ENCODE data around the gene BSDC1. TPM values are rescaled to one million over a fixed set of nuclear protein-coding genes. Genes with fewer than 3 reads are reported as not detected.
A peak's percentile ranks its signal among the peaks of the same experiment; 100 is the strongest.

The BSDC1 gene
- total RNA-seq, 2 experiments from 2014 or later: 35.2 to 38.3 TPM

DNA sequence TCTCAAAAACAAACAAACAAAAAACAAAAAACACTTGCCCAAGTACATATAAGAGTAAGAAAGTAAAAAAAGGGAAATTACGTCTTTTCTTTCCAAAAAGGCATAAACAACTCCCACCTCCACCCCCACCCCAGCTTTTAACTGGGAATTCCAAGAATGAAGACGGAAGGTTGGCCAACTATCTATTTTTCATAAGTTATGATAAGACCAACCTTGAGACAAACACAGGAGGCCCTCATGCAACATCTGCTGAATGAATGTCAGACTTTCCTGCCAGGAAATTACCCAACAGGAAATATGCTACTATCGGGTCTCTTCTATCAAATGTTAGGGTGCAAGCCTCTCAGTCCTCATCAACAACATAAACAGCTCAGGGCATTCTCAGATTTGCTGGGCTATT lies 1.9 kb downstream of the BSDC1 start:
- intact Hi-C loops (cut with micrococcal nuclease): loop anchor here (10.0 kb wide), 1 partner anchor 262 kb away; the partner anchor contains the start of genes RBBP4 and ZBTB8OS
- Mint-ChIP-seq H3K27ac (peak overlapping the region; percentile 6), H3K36me3 (ENCODE audit: low read depth) (peaks cover 6% of the 10 kb centered on the region), H3K27me3 (ENCODE audit: low read depth) (no peaks in the 10 kb centered on the region), H3K4me3 (no peak overlapping the region), H3K4me1 (ENCODE audit: low read depth) (peaks cover 37% of the 10 kb centered on the region), H3K9me3 (peaks cover 2% of the 10 kb centered on the region)
- CTCF ChIA-PET: interaction anchor here (0.6 to 1.7 kb wide), 4 partner anchors 7 to 176 kb away, joined by 4 to 10 read pairs (median 5); no protein-coding TSS in a partner anchor
- DNase-seq: no peak

DNA sequence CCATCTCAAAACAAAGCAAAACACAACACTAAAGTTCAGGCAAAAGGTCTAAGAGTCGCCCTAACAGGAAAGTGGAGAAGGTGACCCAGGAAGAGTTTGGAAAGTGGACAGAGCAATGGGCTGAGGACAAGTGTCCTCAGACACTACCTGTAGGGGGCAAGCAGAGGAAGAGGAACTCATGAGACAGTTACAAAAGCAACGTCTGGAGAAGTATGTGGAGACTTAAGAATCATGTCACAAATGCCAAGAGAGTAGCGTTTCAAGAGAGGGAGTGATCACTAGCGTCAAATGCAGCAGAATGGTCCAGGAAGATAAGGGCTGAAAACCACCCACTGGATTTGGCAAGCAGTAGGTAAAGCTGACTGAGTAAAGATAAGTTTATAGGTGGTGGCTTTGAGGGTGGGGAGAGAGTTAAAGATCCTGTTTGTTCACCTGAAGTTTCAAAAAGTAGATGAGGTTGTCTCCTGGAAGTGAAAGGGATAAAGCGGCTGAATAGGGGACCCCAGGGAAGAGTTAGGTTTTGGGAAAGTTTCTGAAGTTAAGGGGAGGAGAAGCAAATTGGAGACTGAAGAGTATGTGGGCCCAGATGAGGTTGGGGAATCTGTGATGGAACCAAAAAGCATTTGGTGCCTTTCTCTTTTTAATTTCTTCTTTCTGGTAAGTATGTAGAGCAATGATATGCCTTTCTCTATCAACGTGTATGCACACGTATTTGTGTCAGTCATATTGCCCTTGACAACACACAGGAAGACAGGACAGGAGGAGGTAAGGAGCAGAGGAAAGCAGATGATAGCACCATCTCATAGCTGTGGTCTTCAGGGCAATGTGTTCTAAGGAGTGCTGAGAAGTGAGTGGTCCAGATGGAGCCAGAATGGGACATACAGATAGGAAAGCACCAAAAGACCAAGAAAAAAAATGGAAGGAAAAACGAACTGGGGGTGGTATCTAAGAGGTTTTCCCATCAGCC lies 3.1 kb downstream of the BSDC1 start:
- Mint-ChIP-seq H3K27me3 (ENCODE audit: low read depth) (no peaks in the 10 kb centered on the region), H3K36me3 (ENCODE audit: low read depth) (peaks cover 12% of the 10 kb centered on the region), H3K9me3 (no peaks in the 10 kb centered on the region), H3K4me1 (ENCODE audit: low read depth) (peaks cover 46% of the 10 kb centered on the region), H3K4me3 (no peak overlapping the region), H3K27ac (no peak overlapping the region)
- intact Hi-C loops (cut with micrococcal nuclease): loop anchor here (10.0 kb wide), 1 partner anchor 264 kb away; the partner anchor contains the start of genes RBBP4 and ZBTB8OS
- no peak for DNase-seq
- CTCF ChIA-PET: interaction anchor here (0.5 to 1.7 kb wide), 3 partner anchors 10 to 175 kb away, joined by 3 to 10 read pairs (median 5); no protein-coding TSS in a partner anchor

DNA sequence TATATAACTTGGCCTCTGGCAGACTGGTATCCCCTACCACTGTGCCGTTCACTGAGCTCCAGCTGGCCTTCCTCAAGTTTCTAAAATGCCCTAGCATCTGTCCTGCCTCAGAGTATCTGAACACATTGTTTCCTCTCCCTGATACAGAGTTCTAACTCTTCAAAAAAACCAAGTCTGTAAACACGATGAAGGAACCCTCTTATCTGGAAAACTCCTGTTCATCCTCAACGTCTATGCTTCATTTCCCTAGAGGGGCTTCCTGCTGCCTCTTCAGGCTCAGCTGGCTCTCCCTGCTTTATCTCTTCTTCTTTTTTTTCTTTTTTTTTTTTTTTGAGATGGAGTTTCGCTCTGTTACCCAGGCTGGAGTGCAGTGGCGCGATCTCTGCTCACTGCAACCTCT lies 5.6 kb downstream of the BSDC1 start:
- intact Hi-C loops (cut with micrococcal nuclease): no loop called here
- Mint-ChIP-seq H3K4me3 (no peak overlapping the region), H3K9me3 (no peaks in the 10 kb centered on the region), H3K27me3 (ENCODE audit: low read depth) (no peaks in the 10 kb centered on the region), H3K27ac (no peak overlapping the region), H3K4me1 (ENCODE audit: low read depth) (peaks cover 32% of the 10 kb centered on the region), H3K36me3 (ENCODE audit: low read depth) (peaks cover 13% of the 10 kb centered on the region)
- CTCF ChIA-PET: interaction anchor here (2.8 kb wide), 1 partner anchor 173 kb away, joined by 8 read pairs; no protein-coding TSS in a partner anchor
- DNase-seq: no peak

DNA sequence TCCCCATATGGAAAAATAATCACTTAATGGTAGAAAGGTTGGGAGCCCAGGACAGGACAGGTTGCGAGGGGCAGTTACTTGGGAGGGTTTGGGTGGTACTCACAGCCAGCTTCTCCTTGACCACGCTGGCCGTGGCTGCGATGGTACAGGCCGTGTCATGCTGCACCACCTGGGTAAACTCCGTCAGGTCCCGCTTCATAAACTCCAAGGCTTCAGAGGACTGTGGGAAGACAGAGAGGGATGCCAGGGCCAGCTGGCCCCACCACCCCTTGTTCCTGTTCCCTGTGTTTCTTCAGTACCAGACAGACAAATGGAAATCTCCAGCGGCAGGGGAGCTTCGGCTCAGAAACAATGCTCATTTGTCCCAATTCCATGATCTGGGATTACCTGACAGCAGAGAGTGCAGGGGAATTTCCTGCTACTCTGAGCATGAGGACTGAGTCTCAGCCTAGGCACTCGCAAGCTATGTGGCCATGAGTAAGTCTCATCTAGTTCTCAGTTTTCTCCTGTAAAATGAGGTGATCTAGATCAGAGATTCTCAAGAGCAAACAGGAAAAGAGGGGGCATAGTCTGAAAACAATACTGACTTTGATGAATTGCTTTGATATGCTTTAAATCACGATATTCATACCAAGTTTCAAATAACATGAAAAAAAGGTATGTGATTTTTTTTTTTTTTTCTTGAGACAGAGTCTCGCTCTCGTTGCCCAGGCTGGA lies 7.4 kb downstream of the BSDC1 start:
- intact Hi-C loops (cut with micrococcal nuclease): no loop called here
- peaks cover 11% of the 10 kb centered on the region for H3K36me3 Mint-ChIP-seq (ENCODE audit: low read depth)
- H3K4me3 Mint-ChIP-seq: no peak overlapping the region

DNA sequence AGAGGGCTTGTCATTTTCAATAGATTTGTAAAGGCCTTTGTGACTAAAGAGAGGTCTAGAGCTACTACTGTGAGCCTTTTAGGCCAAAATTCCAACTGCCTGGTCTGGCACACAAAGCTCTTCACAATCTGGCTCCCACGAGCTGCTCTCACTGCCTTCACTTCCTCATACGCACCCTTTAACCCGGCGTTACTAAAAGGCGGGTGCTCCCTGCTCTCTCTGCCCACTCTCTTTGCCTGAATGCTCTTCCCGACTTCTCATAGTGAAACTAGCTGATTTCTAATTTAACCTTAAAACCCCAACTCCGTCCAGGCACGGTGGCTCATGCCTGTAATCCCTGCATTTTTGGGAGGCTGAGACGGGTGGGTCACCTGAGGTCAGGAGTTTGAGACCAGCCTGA lies 14.2 kb downstream of the BSDC1 start:
- Mint-ChIP-seq H3K27me3 (ENCODE audit: low read depth) (no peaks in the 10 kb centered on the region), H3K9me3 (no peaks in the 10 kb centered on the region), H3K36me3 (ENCODE audit: low read depth) (peaks cover 17% of the 10 kb centered on the region), H3K4me1 (ENCODE audit: low read depth) (no peaks in the 10 kb centered on the region), H3K4me3 (no peak overlapping the region), H3K27ac (no peak overlapping the region)
- no peak for DNase-seq
- intact Hi-C loops (cut with micrococcal nuclease): no loop called here
- CTCF ChIA-PET: no interaction called here

More for the DNA sequence above, 7.4 kb downstream of the BSDC1 start:
- CTCF ChIA-PET: interaction anchor here (0.7 to 2.8 kb wide), 4 partner anchors 14 to 206 kb away, joined by 3 to 8 read pairs (median 6); no protein-coding TSS in a partner anchor
- Mint-ChIP-seq H3K9me3 (no peaks in the 10 kb centered on the region), H3K27ac (no peak overlapping the region), H3K4me1 (ENCODE audit: low read depth) (peaks cover 15% of the 10 kb centered on the region), H3K27me3 (ENCODE audit: low read depth) (no peaks in the 10 kb centered on the region)
- DNase-seq: no peak

DNA sequence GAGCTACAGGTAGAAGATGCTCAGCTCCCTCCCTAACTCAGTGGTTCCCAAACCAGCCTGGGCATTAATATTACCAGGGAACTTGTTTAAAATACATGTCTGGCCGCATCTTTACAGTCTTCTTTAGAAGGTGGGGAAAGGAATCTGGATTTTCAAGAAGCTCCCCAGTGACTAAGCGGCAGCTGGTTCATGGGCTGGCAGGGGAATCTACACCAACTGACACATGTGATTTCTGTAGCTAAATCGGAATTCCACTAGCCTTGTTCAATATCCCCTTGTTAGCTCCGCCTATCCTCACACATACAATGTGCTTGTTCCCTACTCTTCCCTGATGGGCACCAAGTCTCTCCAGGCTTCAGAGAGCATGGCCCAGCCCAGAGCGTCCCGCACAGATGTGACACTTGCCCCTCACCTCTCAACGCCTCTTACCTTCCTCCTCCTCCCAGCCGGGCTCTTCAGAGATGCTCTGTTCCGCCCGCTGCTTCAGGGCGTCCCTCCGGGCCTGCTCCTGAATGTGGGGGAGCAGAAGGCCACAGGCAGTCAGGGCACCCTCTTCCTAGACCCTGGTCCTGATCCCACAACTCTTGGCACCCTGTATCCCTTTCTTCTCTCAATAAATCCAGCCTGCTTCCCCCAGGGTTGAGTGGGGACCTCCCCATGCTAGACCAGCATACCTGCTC lies 16.6 kb downstream of the BSDC1 start:
- Mint-ChIP-seq H3K27ac (no peak overlapping the region), H3K4me1 (ENCODE audit: low read depth) (peaks cover 5% of the 10 kb centered on the region), H3K27me3 (ENCODE audit: low read depth) (no peaks in the 10 kb centered on the region), H3K4me3 (no peak overlapping the region), H3K9me3 (no peaks in the 10 kb centered on the region), H3K36me3 (ENCODE audit: low read depth) (peaks cover 21% of the 10 kb centered on the region)
- no peak for DNase-seq
- intact Hi-C loops (cut with micrococcal nuclease): no loop called here
- CTCF ChIA-PET: interaction anchor here (0.6 kb wide), 1 partner anchor 19 kb away, joined by 4 read pairs; no protein-coding TSS in a partner anchor

DNA sequence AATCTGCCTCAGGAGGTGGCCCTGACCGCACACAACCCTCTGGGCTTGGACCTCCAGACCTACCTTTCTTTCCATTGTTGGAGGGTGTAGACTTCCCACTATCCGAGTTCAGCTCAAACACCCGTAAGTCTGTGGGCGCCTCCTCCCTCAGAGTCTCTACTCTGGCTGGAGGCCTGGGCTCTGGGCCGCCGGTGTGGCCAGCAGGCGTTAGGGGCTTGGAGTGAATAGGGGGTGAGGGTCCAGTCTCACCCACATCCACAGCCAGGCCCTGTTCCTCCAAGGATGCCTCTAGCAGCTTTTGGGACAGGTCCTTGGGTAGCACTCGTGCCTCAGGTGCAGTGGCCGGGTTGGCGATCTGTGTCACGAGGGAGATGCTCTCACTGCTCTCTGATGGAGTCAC lies 18.0 kb downstream of the BSDC1 start:
- intact Hi-C loops (cut with micrococcal nuclease): no loop called here
- Mint-ChIP-seq H3K36me3 (ENCODE audit: low read depth) (peaks cover 26% of the 10 kb centered on the region), H3K9me3 (no peaks in the 10 kb centered on the region), H3K4me1 (ENCODE audit: low read depth) (peaks cover 16% of the 10 kb centered on the region), H3K4me3 (no peak overlapping the region), H3K27ac (no peak overlapping the region), H3K27me3 (ENCODE audit: low read depth) (no peaks in the 10 kb centered on the region)
- CTCF ChIA-PET: interaction anchor here (0.7 kb wide), 1 partner anchor 234 kb away, joined by 3 read pairs; no protein-coding TSS in a partner anchor
- no peak for DNase-seq

DNA sequence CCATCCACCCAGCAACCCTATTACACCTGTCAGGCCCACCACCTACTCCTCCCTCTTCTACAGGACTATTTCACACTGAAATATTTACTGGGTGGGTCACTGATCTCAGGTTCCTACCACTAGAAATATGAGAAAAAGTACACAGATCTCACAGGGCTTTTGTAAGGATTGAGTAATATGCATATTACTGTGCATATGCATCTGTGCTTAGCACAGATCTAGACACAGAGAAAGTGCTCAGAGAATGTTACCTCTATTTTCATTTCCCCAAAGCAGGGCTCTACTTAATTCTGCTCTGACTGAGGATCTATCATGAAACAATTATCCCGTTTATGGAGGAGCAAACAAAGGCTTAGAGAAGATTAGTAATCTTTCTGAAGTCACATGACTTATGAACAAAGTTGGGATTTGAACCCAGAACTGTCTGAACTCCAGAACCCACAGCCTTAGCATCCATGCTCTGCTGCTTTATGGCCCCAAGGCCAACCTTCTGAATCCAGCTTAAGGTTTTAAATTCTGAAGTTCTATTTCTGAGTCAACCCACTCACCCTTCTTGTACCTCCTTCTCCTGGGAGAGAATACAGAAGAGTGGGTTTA lies 20.1 kb downstream of the BSDC1 start:
- Mint-ChIP-seq H3K4me3 (no peak overlapping the region), H3K4me1 (ENCODE audit: low read depth) (peaks cover 16% of the 10 kb centered on the region), H3K9me3 (no peaks in the 10 kb centered on the region), H3K27me3 (ENCODE audit: low read depth) (no peaks in the 10 kb centered on the region), H3K27ac (no peak overlapping the region), H3K36me3 (ENCODE audit: low read depth) (peaks cover 18% of the 10 kb centered on the region)
- CTCF ChIA-PET: interaction anchor here (0.5 kb wide), 1 partner anchor 159 kb away, joined by 4 read pairs; no protein-coding TSS in a partner anchor
- DNase-seq: no peak
- intact Hi-C loops (cut with micrococcal nuclease): loop anchor here (2.0 kb wide), 1 partner anchor 39 kb away; no protein-coding TSS in a partner anchor

DNA sequence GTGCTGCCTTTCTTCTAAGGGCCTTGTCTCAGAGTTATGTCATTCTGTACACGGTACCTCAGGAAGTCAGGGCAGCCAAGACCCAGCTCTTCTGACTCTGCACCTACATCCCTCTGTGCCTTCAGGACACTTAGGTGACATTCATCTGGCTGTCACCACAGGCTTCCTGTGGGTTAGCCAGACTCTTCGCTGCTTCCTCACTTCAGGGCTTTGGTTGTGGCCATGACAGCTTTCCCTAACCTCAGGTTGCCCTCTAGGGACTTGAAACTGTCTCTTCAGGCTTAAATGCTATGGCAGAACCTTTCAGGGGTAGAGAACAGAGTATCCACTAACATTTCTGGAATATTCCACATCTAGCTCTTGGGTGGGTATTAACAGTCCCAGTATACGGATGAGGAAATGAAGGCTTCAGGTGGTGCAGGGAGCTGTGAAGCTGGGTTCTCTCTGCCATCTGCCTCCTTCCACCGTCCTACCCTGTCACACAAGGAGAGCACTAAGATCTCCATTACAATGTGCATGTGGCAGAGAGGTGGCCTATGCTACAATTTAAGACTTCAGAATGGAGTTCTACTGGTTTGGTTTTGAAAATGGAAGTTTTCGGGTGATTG lies 22.0 kb downstream of the BSDC1 start:
- H3K36me3 Mint-ChIP-seq (ENCODE audit: low read depth): peaks cover 12% of the 10 kb centered on the region
- H3K4me1 Mint-ChIP-seq (ENCODE audit: low read depth): peaks cover 16% of the 10 kb centered on the region
- H3K27ac Mint-ChIP-seq: peak overlapping the region; percentile 21
- intact Hi-C loops (cut with micrococcal nuclease): loop anchor here (2.0 kb wide), 1 partner anchor 37 kb away; no protein-coding TSS in a partner anchor
- H3K9me3 Mint-ChIP-seq: no peaks in the 10 kb centered on the region
- H3K27me3 Mint-ChIP-seq (ENCODE audit: low read depth): no peaks in the 10 kb centered on the region
- DNase-seq: peak; percentile 55
- CTCF ChIA-PET: interaction anchor here (0.6 to 2.0 kb wide), 7 partner anchors 29 to 364 kb away, joined by 3 to 10 read pairs (median 3); no protein-coding TSS in a partner anchor
- H3K4me3 Mint-ChIP-seq: no peak overlapping the region

DNA sequence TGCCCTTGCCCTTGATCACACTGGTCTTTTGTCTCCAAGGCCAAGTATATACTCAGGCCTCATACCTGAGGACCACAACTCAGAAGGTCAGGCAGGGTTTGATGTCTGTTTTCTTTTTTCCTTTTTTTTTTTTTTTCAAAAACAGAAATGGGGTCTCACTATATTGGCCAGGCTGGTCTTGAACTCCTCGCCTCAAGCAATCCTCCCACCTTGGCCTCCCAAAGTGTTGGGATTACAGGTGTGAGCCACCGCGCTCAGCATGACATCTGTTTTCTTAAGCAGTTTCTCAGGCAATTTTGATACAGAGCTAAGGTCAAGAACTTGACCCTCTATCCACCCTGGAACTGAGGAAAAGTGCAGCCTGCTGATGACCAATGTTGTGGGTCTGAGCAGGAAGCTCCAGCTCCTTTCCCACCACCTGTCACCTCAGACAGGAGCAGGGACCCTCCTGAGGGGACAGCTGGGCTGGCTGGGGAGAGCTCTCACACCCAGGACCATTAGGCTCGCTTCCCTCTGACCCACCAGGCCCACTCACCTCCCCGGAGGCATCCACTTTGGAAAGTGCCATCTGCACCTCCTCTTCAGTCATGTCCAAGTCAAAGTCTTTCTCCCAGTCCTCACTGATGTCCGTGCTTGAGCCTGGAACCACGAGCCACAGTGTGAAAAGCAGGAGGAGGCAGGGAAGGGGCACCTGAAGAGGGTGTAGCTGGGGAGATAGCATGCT lies 26.2 kb downstream of the BSDC1 start:
- Mint-ChIP-seq H3K4me3 (no peak overlapping the region), H3K36me3 (ENCODE audit: low read depth) (peaks cover 14% of the 10 kb centered on the region), H3K27ac (no peak overlapping the region), H3K4me1 (ENCODE audit: low read depth) (peaks cover 14% of the 10 kb centered on the region), H3K27me3 (ENCODE audit: low read depth) (no peaks in the 10 kb centered on the region), H3K9me3 (no peaks in the 10 kb centered on the region)
- CTCF ChIA-PET: interaction anchor here (0.8 kb wide), 1 partner anchor 152 kb away, joined by 3 read pairs; no protein-coding TSS in a partner anchor
- intact Hi-C loops (cut with micrococcal nuclease): no loop called here
- no peak for DNase-seq

Data from activated naive CD4-positive, alpha-beta T cell treated with anti-CD3 and anti-CD28 coated beads for 36 hours (primary cell).